Measurements from ENCODE around the gene TFAP2E. TPM values are rescaled to one million over a fixed set of nuclear protein-coding genes. Genes with fewer than 3 reads are reported as not detected.

The TFAP2E gene
- total RNA-seq, 1 experiment from 2014 or later, result 6.1 TPM

- peaks cover 94% of the 10 kb centered on the region for H3K79me2 ChIP-seq (ENCODE audit: insufficient read depth, low read length)
These were observed 50.7 kb downstream of the TFAP2E start for GRCh38 chr1:35623832-35624231.

GRCh38 chr1:35629051-35629450 lies 55.9 kb downstream of the TFAP2E start:
- DNase-seq (ENCODE audit: low read depth, low spot score), result no peak
- no peak overlapping the region for H3K27ac ChIP-seq (ENCODE audit: low read depth, low read length)
- ChIA-PET CTCF (no interaction called here), POLR2A (no interaction called here), RAD21 (ENCODE audit: low non-redundant PET in 1 of 2, low total read pairs in 2 of 2, uncharacterized antibody in 2 of 2, unreplicated experiment in 2 of 2) (no interaction called here)
- no peaks in the 10 kb centered on the region for H3K27me3 ChIP-seq (ENCODE audit: insufficient read depth, low read length)
- H2AFZ ChIP-seq (ENCODE audit: low read depth, low read length, poor library complexity, severe bottlenecking), result no peak overlapping the region
- no peaks in the 10 kb centered on the region for H3K9me2 ChIP-seq (ENCODE audit: insufficient read depth)
- no peaks in the 10 kb centered on the region for H3K4me1 ChIP-seq (ENCODE audit: control insufficient read depth in 1 of 2, insufficient read depth in 2 of 2, low read length in 2 of 2)
- no peak overlapping the region for H3K4me2 ChIP-seq (ENCODE audit: low read length)
- peaks cover 6% of the 10 kb centered on the region; the same call in 1 of the 2 replicates for H4K20me1 ChIP-seq (ENCODE audit: insufficient read depth)
- no peaks in the 10 kb centered on the region for H3K9me3 ChIP-seq (ENCODE audit: control insufficient read depth in 1 of 2, insufficient read depth in 1 of 2, low read depth in 1 of 2, low read length in 2 of 2)
- H3K79me2 ChIP-seq (ENCODE audit: insufficient read depth, low read length), result peaks cover 95% of the 10 kb centered on the region
- no peak overlapping the region for H3K9ac ChIP-seq (ENCODE audit: low read length)
- H3K36me3 ChIP-seq (ENCODE audit: control insufficient read depth in 1 of 2, insufficient read depth in 2 of 2, low read length in 2 of 2), result peaks cover 49 to 57% of the 10 kb centered on the region in 2 experiments
- no peak overlapping the region for H3K4me3 ChIP-seq (replicated peaks in 1 of 2; ENCODE audit: low read depth in 1 of 2, low read length in 2 of 2)
- intact Hi-C loops (cut with micrococcal nuclease), result no loop called here
- no peak for ATAC-seq
- no TSS peak for BruUV-seq (replicated peaks)
- no peak for TF ChIP-seq SRF (IDR thresholded peaks at IDR 0.05; ENCODE audit: low read depth)
- TF ChIP-seq CBX3 (IDR thresholded peaks at IDR 0.05; ENCODE audit: low read depth), result no peak
- TF ChIP-seq FOSL1 (IDR thresholded peaks at IDR 0.05; ENCODE audit: low read depth), result no peak
- no peak for TF ChIP-seq ATF3 (IDR thresholded peaks at IDR 0.05)
- no peak for TF ChIP-seq TCF7L2 (IDR thresholded peaks at IDR 0.05; ENCODE audit: borderline replicate concordance, extremely low read depth, insufficient read depth, insufficient read length)
- no peak for TF ChIP-seq ZNF274 (IDR thresholded peaks at IDR 0.05; ENCODE audit: low read depth, low read length)
- TF ChIP-seq RAD21 (IDR thresholded peaks at IDR 0.05; ENCODE audit: low read depth), result no peak
- no peak for TF ChIP-seq SIN3A (IDR thresholded peaks at IDR 0.05; ENCODE audit: low read depth)
- TF ChIP-seq CEBPB (IDR thresholded peaks at IDR 0.05; ENCODE audit: low read depth), result no peak
- no peak for TF ChIP-seq JUND (IDR thresholded peaks at IDR 0.05)
- no peak for TF ChIP-seq ZBTB33 (IDR thresholded peaks at IDR 0.05; ENCODE audit: extremely low read depth, insufficient replicate concordance, low read length)
- no peak for TF ChIP-seq EZH2phosphoT487 (IDR thresholded peaks at IDR 0.05; ENCODE audit: borderline replicate concordance)
- TF ChIP-seq EGR1 (IDR thresholded peaks at IDR 0.05; ENCODE audit: low read depth), result no peak
- TF ChIP-seq POLR2A (IDR thresholded peaks at IDR 0.05; ENCODE audit: borderline replicate concordance, extremely low read depth, insufficient read depth, insufficient read length), result no peak

More at GRCh38 chr1:35623832-35624231, 50.7 kb downstream of the TFAP2E start:
- no peak overlapping the region for H3K4me3 ChIP-seq (replicated peaks in 1 of 2; ENCODE audit: low read depth in 1 of 2, low read length in 2 of 2)
- H3K9me3 ChIP-seq (ENCODE audit: control insufficient read depth in 1 of 2, insufficient read depth in 1 of 2, low read depth in 1 of 2, low read length in 2 of 2), result no peaks in the 10 kb centered on the region
- no peak overlapping the region for H3K4me2 ChIP-seq (ENCODE audit: low read length)
- CTCF ChIA-PET, result interaction anchor here (1.1 kb wide), 1 partner anchor 12 kb away, joined by 4 read pairs; no protein-coding TSS in a partner anchor
- POLR2A ChIA-PET, result no interaction called here
- ATAC-seq, result no peak
- H2AFZ ChIP-seq (ENCODE audit: low read depth, low read length, poor library complexity, severe bottlenecking), result no peak overlapping the region
- RAD21 ChIA-PET (ENCODE audit: low non-redundant PET in 1 of 2, low total read pairs in 2 of 2, uncharacterized antibody in 2 of 2, unreplicated experiment in 2 of 2), result no interaction called here
- no TSS peak for BruUV-seq (replicated peaks)
- intact Hi-C loops (cut with micrococcal nuclease), result no loop called here
- H3K9ac ChIP-seq (ENCODE audit: low read length), result no peak overlapping the region
- no peaks in the 10 kb centered on the region for H3K4me1 ChIP-seq (ENCODE audit: control insufficient read depth in 1 of 2, insufficient read depth in 2 of 2, low read length in 2 of 2)
- peaks cover 19% of the 10 kb centered on the region; the same call in 1 of the 2 replicates for H4K20me1 ChIP-seq (ENCODE audit: insufficient read depth)
- no peak for DNase-seq (ENCODE audit: low read depth, low spot score)
- no peaks in the 10 kb centered on the region for H3K27me3 ChIP-seq (ENCODE audit: insufficient read depth, low read length)
- no peak for TF ChIP-seq ZBTB33 (IDR thresholded peaks at IDR 0.05; ENCODE audit: extremely low read depth, insufficient replicate concordance, low read length)
- TF ChIP-seq FOSL1 (IDR thresholded peaks at IDR 0.05; ENCODE audit: low read depth), result no peak
- peaks cover 32 to 34% of the 10 kb centered on the region in 2 experiments for H3K36me3 ChIP-seq (ENCODE audit: control insufficient read depth in 1 of 2, insufficient read depth in 2 of 2, low read length in 2 of 2)
- H3K9me2 ChIP-seq (ENCODE audit: insufficient read depth), result no peaks in the 10 kb centered on the region
- H3K27ac ChIP-seq (ENCODE audit: low read depth, low read length), result no peak overlapping the region

All from HCT116 (cell line).